Stimulated activated CD8-positive, alpha-beta memory T cell treated with anti-CD3 and anti-CD28 coated beads, Interleukin-4, amount 100 ng/mL, for 24 hours (primary cell): ENCODE measurements around the gene DNAJC6.
"Not testable (repeated sequence)": the region's sequence is repeated elsewhere in the genome, so short reads cannot be mapped to it uniquely, and the experiment has no call there.

Experiments used
- DNase-seq: peaks from one replicate; pipeline ENCODE4 v3.0.0-alpha.2; 2020; ENCODE audit warnings: low read depth

The DNAJC6 gene

DNA sequence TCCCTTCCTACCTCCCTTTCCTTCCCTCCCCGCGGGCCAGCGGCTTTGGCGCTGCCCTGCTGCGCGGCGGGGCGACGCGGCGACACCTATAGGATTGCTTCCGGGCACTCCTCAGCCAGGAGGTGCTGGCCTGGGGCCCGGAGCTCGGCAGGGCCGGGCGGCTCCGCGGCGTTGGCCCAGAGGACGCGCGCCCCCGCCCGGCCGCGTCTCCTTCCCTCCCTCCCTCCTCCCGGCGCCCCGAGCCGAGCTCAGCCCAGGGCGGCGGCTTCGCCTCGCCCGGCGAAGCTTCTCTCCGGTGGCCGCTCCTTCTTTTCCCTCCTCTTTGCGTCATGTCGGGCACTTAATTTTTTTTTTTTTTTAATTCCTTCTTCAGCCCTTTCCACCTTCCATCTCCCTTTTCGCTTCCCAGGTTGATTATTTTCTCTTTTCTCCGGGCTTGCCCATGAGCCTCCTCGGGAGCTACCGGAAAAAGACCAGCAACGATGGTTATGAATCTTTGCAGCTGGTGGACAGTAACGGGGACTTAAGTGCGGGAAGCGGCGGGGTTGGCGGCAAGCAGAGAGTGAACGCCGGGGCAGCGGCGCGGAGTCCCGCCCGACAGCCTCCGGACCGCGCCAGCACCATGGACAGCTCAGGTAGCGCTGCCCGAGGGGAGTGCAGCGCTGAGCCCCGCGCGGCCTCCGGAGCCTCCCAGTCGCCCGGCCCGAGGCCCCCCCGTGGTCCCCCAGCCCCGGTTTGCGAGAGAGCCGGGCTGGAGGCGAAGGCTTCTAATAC, at the start of gene DNAJC6:
TSS of gene DNAJC6 (plus strand) at position 240 of the 774 bp plus-strand sequence. CDS start at position 443, 203 bp downstream.
- DNase-seq = peak; percentile 45

DNA sequence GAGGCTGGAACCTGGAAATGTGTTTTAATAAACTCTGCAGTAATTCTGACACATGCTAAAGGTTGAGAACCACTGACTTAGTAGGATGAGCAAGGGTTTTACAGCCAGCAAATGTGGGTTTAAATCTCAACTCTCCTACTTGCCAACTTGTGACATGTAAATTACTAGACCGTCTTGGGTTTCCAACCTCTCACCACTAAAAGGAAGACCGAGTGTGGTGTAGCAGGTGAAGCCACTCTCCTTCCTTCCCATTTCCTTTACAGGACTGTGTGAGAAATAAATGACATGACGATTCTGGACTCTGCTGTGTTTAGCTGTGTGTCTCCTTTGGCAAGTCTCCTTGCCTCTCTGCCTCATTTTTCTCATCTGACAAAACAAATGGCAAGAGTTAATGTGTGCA, 49.5 kb upstream of the DNAJC6 start:
- DNase-seq = no peak

DNA sequence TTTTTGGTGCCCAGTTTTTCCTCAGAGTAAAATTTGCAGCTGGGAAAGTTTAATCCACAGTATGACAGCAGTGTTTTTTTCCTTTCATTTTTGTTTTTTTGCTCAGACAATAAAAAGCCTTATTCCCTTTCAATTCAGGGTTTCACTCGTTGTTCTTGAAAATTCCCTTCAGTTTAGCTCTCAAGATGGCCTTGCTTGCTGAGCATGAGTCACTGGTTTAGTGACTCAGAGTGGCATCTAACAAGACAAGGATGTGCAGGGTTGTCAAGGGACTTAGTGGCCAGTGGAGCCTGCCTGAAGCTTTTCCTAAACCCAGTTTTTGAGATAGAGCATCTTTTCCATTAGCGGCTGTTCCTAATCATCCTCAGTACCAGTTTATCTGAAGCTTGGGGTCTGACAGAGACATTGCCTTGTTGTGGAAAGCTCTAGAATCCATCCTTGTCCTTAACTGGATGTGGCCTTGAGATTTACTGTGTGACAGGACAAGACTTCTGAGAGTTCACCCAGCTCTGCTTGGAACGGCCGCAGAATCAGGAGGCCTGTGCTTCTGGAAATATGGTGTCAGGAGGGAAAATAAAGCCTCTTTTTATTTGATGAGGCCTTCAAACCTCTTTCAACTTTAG, 48.4 kb upstream of the DNAJC6 start:
- no peak for DNase-seq

DNA sequence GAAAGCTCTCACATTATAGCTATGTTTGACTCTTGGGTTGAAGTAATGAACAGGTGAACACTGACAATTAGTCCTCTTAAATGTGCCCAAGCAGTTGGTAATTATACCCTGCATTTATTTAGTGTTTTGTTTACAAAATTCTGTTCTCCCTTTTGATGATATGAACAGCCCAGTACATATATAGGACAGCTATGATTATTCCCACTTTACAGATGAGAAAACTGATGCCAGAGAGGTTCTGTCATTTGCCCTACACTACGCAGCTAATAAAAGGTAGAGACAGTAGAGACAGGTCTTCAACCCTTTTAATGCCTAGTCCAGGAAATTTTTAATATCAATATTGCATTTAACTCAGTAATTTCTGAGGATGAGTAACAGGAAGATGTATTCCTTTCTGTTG, 46.1 kb upstream of the DNAJC6 start:
- no peak for DNase-seq

DNA sequence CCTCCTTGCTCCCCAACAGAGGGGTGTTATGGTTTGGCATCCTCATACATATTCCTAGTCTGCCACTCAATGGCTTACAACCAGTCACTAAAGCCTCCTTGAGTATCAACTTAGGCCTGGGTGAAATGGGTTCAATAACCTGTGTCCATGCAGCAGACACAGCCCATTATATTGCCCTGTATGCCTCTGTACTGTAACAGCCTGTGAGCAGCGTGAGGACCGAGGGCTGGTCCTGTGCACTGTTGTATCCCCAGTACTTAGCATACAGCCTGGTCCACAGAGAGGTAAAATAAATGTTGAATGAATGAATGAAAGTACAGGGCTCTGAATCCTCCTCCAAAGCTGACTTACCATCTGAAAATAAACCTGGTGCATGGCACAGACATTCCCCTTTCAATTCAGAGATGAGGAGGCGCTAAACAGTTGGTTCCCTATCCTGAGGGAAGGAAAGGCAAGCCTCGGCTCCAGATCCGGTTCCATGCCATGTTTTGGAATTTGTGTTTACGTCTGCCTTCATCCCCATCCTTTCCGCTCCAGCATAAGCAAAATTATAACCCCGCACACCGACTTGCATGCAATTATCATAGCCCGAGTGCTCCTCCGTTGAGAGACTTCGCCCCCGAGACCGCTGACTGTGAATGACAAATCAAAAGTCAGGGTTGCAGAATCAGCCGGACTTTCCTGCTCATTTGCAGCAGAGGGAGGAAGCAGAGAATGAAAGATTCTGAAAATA, 45.0 kb upstream of the DNAJC6 start:
- no peak for DNase-seq

DNA sequence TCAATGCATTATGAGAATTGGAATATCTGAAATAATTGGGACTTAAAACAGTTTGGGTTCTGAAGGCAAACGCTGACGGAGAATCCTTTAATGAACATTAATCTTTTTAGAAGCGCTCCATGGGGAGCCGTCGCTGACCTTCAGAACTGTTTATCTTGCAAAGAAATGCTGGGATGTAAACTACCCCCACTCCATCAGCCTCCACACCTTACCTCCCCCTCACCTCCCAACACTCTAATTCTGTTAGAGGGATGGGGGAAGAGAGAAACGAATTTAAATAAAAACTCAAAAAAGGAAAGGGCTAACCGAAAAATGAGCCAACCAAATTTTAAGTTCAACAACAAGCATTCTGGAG, 44.1 kb upstream of the DNAJC6 start:
- DNase-seq = no peak

DNA sequence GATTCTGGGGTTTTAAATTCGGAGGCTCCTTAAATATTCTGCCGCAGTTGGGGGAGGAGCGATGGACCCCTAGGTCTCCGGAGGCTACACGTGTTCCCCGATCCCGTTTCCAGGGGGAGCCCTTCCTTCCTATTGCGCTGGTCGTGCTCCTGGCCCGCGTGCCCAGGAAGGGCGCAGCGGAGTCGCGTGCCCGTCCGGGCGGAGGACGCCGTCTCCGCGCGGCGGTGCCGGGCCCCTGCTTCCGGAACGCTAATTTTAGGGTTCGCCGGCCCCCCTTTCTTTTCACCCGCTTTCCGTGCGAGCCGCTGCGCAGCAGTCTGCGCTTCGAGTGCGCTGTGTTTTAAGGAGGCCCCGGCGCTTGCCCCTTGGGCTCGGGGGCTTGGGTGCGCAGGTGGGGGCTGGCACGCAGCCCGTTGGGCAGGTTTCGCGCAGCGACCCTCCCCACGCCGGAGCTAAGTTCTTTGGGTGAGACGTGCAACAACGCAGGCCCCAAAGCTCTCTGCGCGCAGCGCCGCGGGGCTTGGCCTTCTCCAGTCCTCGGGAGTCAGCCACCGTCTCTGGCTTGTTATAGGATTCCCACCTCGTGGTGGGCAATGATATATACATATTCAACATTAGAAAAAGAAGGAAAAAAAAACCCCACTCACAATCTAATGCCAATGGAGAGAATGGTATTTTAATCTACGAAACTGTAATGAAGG, 43.5 kb upstream of the DNAJC6 start:
- no peak for DNase-seq

DNA sequence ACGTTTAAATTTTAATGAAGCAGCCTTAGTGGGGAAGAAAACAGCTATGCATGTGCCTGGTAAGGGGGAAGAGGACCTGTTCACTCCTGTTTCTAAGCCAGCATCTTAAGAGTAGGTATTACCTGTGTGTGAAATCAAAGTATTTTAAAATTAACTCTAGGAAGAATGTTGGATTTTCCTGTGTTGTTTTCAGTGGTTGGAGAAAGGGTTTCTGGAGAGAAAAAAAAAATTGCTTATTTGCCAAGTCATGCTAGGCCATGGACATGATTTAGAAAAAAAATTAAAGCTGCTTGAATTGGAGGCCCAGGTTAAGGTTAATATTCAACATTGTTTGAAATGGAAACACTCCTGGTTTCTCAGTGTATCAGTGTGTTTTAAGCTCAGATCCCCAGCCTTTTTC, 42.9 kb upstream of the DNAJC6 start:
- no peak for DNase-seq

DNA sequence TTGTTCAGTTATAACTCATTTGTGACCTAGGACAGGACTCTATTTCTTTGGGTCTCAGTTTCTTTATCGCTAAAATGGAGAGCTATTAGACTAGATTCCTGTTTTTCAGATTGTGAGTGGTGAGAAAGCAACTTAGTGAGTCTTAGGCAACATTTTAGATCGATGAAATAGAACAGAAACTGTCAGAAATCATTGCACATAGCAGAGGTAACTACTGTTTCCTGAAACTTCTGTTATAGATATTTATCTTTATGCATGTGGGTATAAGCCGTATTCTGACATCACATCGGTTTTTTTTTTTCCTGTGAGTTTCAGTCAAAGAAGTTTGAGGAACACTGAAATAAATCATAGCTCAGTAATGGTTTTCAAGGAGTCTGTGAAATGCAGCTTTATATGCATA, 42.1 kb upstream of the DNAJC6 start:
- DNase-seq = no peak

DNA sequence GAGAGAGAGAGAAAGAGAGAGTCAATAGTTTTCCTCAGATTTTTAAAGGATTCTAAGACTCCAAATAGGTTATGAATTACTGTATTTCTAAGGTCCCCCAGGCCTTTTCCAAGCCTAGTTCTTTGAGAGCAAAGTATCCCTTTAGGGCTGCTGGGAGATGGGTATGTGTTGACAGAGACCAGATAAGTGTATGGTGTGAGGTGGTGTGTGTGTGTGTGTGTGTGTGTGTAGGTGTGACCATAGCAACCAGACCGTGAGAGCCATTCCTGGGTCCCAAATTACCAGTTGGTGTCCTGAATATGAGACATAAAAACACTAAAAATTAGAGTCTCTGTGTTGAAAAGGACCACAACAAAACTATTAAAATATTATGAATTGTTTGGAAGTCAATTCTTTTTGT, 41.7 kb upstream of the DNAJC6 start:
- no peak for DNase-seq

DNA sequence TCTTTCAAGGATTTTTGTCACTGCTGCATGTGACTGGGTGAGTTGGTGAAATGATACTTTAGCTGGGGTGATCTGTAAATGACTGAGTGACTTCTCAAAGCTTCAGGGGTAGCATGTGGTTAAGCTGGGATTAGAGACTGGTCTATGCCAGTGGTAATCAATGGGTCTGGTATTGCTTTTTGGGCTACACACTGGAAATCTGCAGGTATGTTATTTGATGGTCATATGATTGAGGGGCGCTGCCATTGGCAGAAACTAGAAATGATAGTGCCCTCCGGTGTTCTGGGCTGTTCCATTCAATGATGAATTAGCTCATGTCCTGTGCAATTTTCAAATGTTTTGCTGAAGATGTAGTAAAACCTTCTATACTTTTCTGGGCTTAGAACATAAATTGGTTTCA, 39.7 kb upstream of the DNAJC6 start:
- DNase-seq = no peak

DNA sequence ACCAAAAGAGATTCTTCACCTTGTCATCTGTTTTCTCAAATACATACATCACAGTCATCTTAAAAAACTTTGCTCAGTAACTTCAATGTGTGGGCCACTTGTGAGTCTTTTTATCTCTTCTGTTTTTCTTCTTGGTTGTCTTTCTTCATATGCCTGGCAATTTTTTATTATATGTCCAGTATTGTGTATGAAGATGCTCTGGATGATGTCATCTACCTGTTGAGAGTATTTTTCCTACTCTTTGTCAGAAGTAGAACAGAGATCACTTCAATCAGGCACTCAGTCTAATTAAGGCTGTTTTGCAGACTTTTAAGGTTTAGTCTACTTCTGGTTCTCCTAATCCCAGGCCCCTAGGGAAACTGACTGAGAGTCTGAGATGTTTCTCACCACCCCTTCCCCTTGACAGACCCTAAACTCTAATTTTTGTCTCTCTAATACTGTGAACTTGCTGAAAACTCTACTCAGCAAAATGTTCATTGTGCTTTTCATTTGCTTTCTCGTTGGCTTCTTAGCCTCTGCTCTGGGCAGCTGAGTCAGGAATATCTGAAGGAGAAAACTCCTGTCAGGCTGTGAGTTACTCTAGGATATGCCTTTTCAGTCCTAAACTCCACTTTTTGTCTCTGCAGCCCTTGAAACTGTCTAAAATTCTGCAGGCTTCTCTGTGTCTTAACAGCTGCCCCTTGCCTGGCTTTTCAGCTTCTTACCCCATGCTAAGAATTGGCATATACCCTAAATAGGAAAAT, 33.0 kb upstream of the DNAJC6 start:
- DNase-seq = no peak

DNA sequence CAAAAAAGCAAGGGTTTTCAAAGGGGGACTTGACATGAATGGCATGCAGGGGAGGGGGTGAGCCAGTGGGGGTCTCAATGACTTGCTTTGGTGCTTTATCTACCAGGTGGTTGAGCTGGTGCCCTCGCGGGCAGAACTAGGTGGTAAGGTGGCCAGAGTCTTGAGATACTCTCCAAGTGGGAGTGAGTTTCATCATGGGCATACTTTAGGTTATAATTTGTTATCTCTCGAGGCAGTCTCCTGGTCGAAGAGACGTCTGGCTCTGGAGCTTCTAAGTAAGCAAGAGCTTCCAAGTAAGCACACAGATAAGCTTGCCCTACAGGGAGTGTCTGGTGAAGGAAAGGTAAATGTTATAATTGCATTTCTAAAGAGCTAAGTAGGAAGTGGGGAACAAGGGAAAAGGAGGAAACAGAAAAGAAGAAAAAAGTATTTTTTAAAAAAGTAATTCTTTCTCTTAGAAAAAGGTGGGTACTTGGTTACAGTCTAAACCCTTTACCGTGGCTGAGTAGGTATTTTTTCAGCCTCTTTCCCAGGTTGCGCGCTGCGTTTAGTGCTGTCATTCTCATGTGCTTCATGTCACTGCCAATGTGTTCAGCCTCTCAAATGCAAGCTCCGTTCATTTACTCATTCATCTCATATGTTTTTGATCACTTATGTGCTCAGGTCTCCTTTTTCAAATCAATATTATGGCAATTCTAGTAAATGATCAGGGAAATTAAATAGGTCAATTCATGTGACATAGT, 31.6 kb upstream of the DNAJC6 start:
- no peak for DNase-seq

DNA sequence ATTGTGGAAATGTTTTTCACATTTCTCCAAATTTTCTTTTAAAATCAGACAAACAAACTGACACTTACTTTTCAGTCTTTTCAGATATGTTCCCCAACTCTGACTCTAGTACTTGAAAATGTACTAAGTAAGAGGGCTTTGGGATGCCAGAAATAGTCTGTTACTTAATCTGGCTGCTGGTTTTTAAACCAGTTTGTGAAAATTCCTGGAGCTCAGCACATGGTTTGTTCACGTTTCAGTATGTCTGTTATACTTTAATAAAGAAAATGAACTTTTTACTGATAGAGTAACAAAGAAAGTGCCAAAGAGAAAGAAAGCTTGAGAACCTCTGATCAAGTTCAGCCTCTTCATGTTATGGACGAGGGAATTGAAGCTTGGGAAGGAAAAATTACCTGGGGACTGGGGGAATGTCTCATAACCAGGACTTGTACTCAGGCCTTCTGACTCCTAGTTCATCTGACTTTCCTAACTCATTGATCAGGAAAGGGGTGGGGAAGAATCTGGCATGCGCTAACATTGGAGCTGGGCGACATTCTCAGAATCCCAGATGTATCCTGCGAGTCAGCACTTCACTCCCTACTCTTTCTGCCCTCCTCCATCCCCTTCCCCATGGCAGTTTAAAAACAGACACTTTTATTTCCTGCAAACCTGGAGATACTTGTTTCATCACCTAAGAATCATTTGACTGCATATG, 30.8 kb upstream of the DNAJC6 start:
- no peak for DNase-seq

DNA sequence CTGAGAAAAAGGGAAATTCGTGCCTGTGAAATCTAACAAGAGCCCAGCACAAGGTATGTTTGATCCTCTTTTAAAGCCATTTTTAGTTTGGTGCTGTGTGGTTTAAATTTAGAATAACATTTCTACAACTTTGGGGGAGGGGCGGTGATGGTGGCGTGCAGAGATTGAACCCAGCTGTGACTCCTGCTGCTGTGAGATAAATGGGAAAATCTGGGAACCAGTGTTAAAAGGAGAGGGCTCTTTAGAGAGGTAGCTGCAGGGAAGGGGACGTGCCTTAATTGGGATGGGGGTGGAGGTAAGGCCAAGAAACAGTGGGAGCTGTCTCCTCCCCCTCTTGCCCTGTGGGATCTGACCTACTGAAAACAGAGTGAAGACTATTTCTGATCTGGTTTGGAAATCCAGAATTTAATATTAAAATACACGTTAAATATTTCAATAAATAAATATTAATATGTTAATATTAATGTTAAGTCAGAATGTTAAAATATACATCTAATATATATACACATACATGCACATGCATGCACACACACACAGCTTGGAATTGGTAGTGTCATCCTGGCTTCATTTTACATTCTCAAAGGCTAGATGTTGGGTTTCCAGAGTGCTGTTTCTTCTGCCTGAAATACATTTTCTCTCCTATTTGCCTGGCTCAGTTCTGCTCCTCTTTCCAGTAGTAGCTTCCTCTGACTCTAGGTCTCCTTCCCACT, 30.1 kb upstream of the DNAJC6 start:
- DNase-seq = no peak

DNA sequence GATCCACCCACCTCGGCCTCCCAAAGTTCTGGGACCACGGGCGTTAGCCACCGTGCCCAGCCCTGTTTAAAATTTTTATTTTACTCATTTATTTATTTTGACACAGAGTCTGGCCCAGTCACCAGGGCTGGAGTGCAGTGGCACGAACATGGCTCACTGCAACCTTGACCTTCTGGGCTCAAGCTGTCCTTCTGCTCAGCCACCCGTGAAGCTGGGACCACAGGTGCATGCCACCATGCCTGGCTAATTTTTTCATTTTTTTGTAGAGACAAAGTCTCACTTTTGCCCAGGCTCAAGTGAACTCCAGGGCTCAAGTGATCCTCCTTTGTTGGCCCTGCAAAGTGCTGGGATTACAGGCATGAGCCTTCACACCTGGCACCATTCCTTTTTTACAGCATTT, 27.5 kb upstream of the DNAJC6 start:
- DNase-seq = no peak

DNA sequence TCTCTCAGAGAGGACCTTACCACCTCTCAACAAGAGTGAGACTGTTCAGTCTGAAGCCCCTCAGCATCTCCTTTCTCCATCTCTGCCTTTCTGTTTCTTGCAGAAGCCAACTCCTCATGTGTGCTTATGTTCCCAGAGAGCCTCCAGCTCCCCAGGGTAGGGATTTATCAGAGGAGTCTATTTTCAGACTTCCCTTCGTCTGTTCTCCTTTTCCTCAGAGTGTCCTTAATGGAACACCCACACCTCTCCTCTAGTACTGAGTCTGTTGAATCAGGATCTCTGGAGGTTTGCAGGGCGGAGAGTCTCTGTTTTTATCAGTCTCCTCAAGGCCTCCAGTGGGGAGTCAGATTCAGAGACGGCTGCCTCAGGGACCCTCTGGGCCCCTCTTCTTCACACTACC, 25.1 kb upstream of the DNAJC6 start:
- DNase-seq = no peak

DNA sequence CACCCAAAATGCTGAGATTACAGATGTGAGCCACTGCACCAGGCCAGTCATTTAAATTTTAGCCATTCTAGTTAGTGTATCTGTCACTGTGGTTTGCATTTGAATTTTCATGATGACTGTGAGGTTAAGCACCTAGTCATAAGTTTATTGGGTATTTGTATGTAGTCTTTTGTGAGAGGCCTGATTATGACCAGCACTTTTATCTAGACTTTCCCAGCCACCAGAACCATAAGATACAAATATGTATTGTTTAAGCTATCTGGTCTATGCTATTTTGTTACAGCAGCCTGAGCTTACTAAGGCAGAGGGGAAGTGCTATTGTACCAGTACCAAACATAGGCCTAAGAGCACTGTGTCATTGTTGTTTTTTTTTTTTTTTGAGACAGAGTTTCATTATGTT, 19.9 kb upstream of the DNAJC6 start:
- DNase-seq = no peak

DNA sequence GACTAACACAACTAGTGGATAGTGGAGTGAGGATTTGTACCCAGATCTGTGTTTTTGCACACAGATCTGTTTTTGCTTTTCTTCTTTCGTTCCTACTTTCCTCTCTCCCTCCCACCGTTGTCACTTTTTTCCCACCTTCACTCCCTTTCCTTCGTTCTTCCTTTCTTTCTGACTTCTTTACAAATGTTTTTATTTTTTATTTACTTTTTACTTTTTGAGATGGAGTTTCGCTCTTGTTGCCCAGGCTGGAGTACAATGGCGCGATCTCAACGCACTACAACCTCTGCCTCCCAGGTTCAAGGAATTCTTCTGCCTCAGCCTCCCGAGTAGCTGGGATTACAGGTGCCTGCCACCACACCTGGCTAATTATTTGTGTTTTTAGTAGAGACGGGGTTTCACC, 17.5 kb upstream of the DNAJC6 start:
- not testable (repeated sequence) for DNase-seq
